GM12878 (cell line): ENCODE measurements around the gene MKRN2. TPM values are rescaled to one million over a fixed set of nuclear protein-coding genes. Genes with fewer than 3 reads are reported as not detected.

ENCODE experiments used
- ATAC-seq: fragments of 200-7000 bp; cut with Tn5 transposase; 3 replicates; pipeline ENCODE4 v1.9.1; 2020; ENCODE audit warnings: mild to moderate bottlenecking, moderate library complexity
- BruUV-seq: library from RNA; stranded (reverse); fragments of 400-500 nt; replicated peaks from 2 replicates; lab custom pipeline; 2021; lab: Mats Ljungman, UMichigan
- CTCF ChIA-PET: fragments of 300-600 bp; sonication (Branson Sonifier 250); formaldehyde crosslinking; extraction: SDS; loops from one replicate; lab custom pipeline; 2021; ENCODE audit warnings: inconsistent platforms; lab: Yijun Ruan, JAX
- POLR2A ChIA-PET: fragments of 350-600 bp; formaldehyde crosslinking; extraction: SDS; loops from one replicate; lab custom pipeline; 2021; ENCODE audit warnings: inconsistent platforms; lab: Charles Lee
- RAD21 ChIA-PET: fragments of 300-600 bp; sonication (Branson Sonifier 250); formaldehyde crosslinking; loops from one replicate; lab custom pipeline; 2023; ENCODE audit warnings: antibody characterized with exemption; ENCODE audit not compliant: unreplicated experiment; lab: Charles Lee
- SMC1A ChIA-PET: fragments of 300-600 bp; sonication (Branson Sonifier 250); formaldehyde crosslinking; loops from one replicate; lab custom pipeline; 2023; ENCODE audit not compliant: unreplicated experiment, uncharacterized antibody; lab: Charles Lee
- DNase-seq: peaks from one replicate; pipeline ENCODE4 v3.0.0-alpha.2; 2011; ENCODE audit warnings: low read depth, low spot score
- FAIRE-seq: peaks from 3 replicates; lab custom pipeline; 2011; peaks lifted over from hg19 to GRCh38; lab: Jason Lieb, UNC
- H2AFZ ChIP-seq: 2 replicates; pipeline ENCODE4 v1.6.0; 2011; ENCODE audit warnings: low read depth, low read length, control low read depth; ENCODE audit not compliant: control insufficient read depth
- H3K27ac ChIP-seq: 2 replicates; pipeline ENCODE4 v1.5.1; 2011; ENCODE audit warnings: control low read depth; ENCODE audit not compliant: control insufficient read depth, insufficient read depth
- H3K27me3 ChIP-seq, 2 experiments: replicated peaks in 1 of 2; 2 replicates each; pipeline versions ENCODE4 v1.6.0 to v1.6.1; 2011; ENCODE audit warnings: low read length in 1 of 2; ENCODE audit not compliant: control insufficient read depth in 2 of 2, insufficient read depth in 2 of 2
- H3K36me3 ChIP-seq, 2 experiments: 2 replicates each; pipeline ENCODE4 v1.5.1; 2011; ENCODE audit warnings: low read length in 1 of 2; ENCODE audit not compliant: control insufficient read depth in 2 of 2, insufficient read depth in 2 of 2
- H3K4me1 ChIP-seq: 2 replicates; pipeline ENCODE4 v1.6.1; 2011; ENCODE audit warnings: mild to moderate bottlenecking, low read length, moderate library complexity, mixed read lengths; ENCODE audit not compliant: control insufficient read depth, insufficient read depth
- H3K4me2 ChIP-seq: 2 replicates; pipeline ENCODE4 v1.6.0; 2011; ENCODE audit warnings: control low read depth; ENCODE audit not compliant: control insufficient read depth, insufficient read depth
- H3K4me3 ChIP-seq: fragments of 200-600 bp; sonication (generic); 2 replicates; pipeline ENCODE4 v1.5.1; 2016
- H3K79me2 ChIP-seq: 2 replicates; pipeline ENCODE4 v1.6.0; 2011; ENCODE audit warnings: low read length; ENCODE audit not compliant: control insufficient read depth, insufficient read depth
- H3K9ac ChIP-seq: 2 replicates; pipeline ENCODE4 v1.8.0; 2011; ENCODE audit warnings: low read length, control low read depth, mixed read lengths; ENCODE audit not compliant: control insufficient read depth, insufficient read depth
- H3K9me3 ChIP-seq: replicated peaks from 3 replicates; pipeline ENCODE4 v1.5.1; 2011; ENCODE audit warnings: mild to moderate bottlenecking, low read length; ENCODE audit not compliant: control insufficient read depth, insufficient read depth
- H4K20me1 ChIP-seq: 2 replicates; pipeline ENCODE4 v1.6.0; 2011; ENCODE audit not compliant: control insufficient read depth, insufficient read depth
- BRCA1 ChIP-seq: IDR thresholded peaks from 2 replicates; pipeline ENCODE4 v1.6.1; 2011; ENCODE audit warnings: low read depth, low read length, improper control_type of control experiment
- CBFB ChIP-seq: IDR thresholded peaks from 2 replicates; pipeline ENCODE4 v1.6.1; 2016; ENCODE audit warnings: antibody characterized with exemption, low read depth
- CREM ChIP-seq: IDR thresholded peaks from 2 replicates; pipeline ENCODE4 v1.6.1; 2014; ENCODE audit warnings: antibody characterized with exemption, low read depth
- HCFC1 ChIP-seq: fragments of 150-350 bp; IDR thresholded peaks from 2 replicates; pipeline ENCODE4 v1.6.1; 2014; ENCODE audit warnings: low read length
- HDAC2 ChIP-seq: fragments of 200-600 bp; sonication (generic); IDR thresholded peaks from 2 replicates; pipeline ENCODE4 v1.6.1; 2017
- MAX ChIP-seq: IDR thresholded peaks from 2 replicates; pipeline ENCODE4 v1.6.1; 2012; ENCODE audit warnings: low read depth, low read length, improper control_type of control experiment
- MTA3 ChIP-seq: IDR thresholded peaks from 2 replicates; pipeline ENCODE4 v1.6.1; 2012; ENCODE audit warnings: low read length, inconsistent platforms, borderline replicate concordance
- MYC ChIP-seq: IDR thresholded peaks from 2 replicates; pipeline ENCODE4 v1.6.1; 2011; ENCODE audit warnings: mild to moderate bottlenecking, low read length, moderate library complexity, inconsistent platforms; ENCODE audit not compliant: insufficient read depth, insufficient replicate concordance, insufficient read length, severe bottlenecking
- NFYB ChIP-seq: IDR thresholded peaks from 2 replicates; pipeline ENCODE4 v1.6.1; 2011; ENCODE audit warnings: low read depth, mild to moderate bottlenecking, low read length, improper control_type of control experiment, moderate library complexity; ENCODE audit not compliant: insufficient read depth
- PAX5 ChIP-seq: IDR thresholded peaks from 2 replicates; pipeline ENCODE4 v1.6.1; 2011; ENCODE audit warnings: low read depth, low read length, borderline replicate concordance
- PBX3 ChIP-seq: IDR thresholded peaks from 2 replicates; pipeline ENCODE4 v1.6.1; 2011; ENCODE audit warnings: mild to moderate bottlenecking, low read depth, low read length, moderate library complexity; ENCODE audit not compliant: insufficient replicate concordance
- PML ChIP-seq: IDR thresholded peaks from 2 replicates; pipeline ENCODE4 v1.6.1; 2012; ENCODE audit warnings: low read length, inconsistent platforms
- PRDM15 ChIP-seq: fragments of 450-650 bp; formaldehyde crosslinking; IDR thresholded peaks from 2 replicates; pipeline ENCODE4 v1.4.0; 2020; ENCODE audit warnings: mild to moderate bottlenecking, moderate library complexity
- STAT3 ChIP-seq: IDR thresholded peaks from 2 replicates; pipeline ENCODE4 v1.6.1; 2011; ENCODE audit warnings: low read depth, low read length, improper control_type of control experiment
- TBL1XR1 ChIP-seq: IDR thresholded peaks from 2 replicates; pipeline ENCODE4 v1.6.1; 2012; ENCODE audit warnings: low read depth, low read length, improper control_type of control experiment
- ZNF207 ChIP-seq: fragments of 450-650 bp; IDR thresholded peaks from 2 replicates; pipeline ENCODE4 v1.6.1; 2014; ENCODE audit warnings: antibody characterized with exemption, mild to moderate bottlenecking, borderline replicate concordance
- ZNF622 ChIP-seq: fragments of 450-650 bp; IDR thresholded peaks from 2 replicates; pipeline ENCODE4 v1.6.1; 2017; ENCODE audit warnings: mild to moderate bottlenecking, inconsistent platforms
- in situ Hi-C: fragments of 300-500 bp; cut with MboI; formaldehyde crosslinking; loops from 9 replicates; pipeline ENCODE4 v1.14.3; 2018; ENCODE audit warnings: mixed read lengths
- intact Hi-C: fragments of 100-400 bp; cut with micrococcal nuclease; formaldehyde crosslinking; loops from one replicate; pipeline ENCODE4 v1.14.2; 2022; ENCODE audit not compliant: unreplicated experiment
- polyA plus RNA-seq, 11 experiments: library from polyadenylated mRNA; depleted of rRNA in 4 of 11; unstranded in 6 of 11; stranded (reverse) in 5 of 11; fragments of >200 nt; fragmentation: Nextera tagmentation in 4 of 11; fragmentation: Illumina TruSeq in 1 of 11; extraction: Ambion mirVana in 4 of 11; extraction: Trizol in 1 of 11; gene quantifications; 1 replicate in 1 of 11; 2 replicates in 10 of 11; pipeline versions ENCODE4 v1.2.1 to v1.2.3, GENCODE V29; 2011 to 2016; ENCODE audit warnings: inconsistent platforms in 2 of 11, missing spikeins in 2 of 11, low read depth in 1 of 11
- total RNA-seq, 4 experiments: library from RNA; depleted of rRNA in 3 of 4; stranded (reverse); fragments of >200 nt in 3 of 4; fragmentation: Illumina TruSeq in 1 of 4; extraction: Trizol in 1 of 4; gene quantifications; 2 replicates each; pipeline versions ENCODE4 v1.2.1 to v1.2.3, GENCODE V29; 2013 to 2021
- TF ChIP-seq, protein P1 (sequence below): fragments of 450-650 bp; IDR thresholded peaks from 2 replicates; pipeline ENCODE4 v1.6.1; 2017; ENCODE audit warnings: mild to moderate bottlenecking, low read depth, inconsistent platforms; ENCODE audit not compliant: poor library complexity, severe bottlenecking

The MKRN2 gene
- total and polyA plus RNA-seq, 10 of the 15 experiments (the other 5 are each of a cell fraction or from before 2014, with no cell fraction given), result 15.4 to 40.7 (median 34.4) TPM

GRCh38 chr3:12620729-12621128, 63.8 kb downstream of the MKRN2 start:
- no peak overlapping the region for H2AFZ ChIP-seq
- BruUV-seq, result no TSS peak
- POLR2A ChIA-PET, result no interaction called here
- H3K79me2 ChIP-seq, result peaks cover 53% of the 10 kb centered on the region
- FAIRE-seq (no peak), DNase-seq (no peak), ATAC-seq (no peak)
- H3K9ac ChIP-seq, result no peak overlapping the region
- H4K20me1 ChIP-seq, result no peaks in the 10 kb centered on the region
- peaks cover 0 to 2% of the 10 kb centered on the region in 2 experiments; a peak in 3 of 4 replicates for H3K36me3 ChIP-seq
- SMC1A ChIA-PET, result interaction anchor here (1.0 to 4.2 kb wide), 4 partner anchors 9 to 40 kb away, joined by 3 to 35 read pairs (median 4); no protein-coding TSS in a partner anchor
- no peaks in the 10 kb centered on the region for H3K27me3 ChIP-seq
- intact Hi-C loops (no loop called here), in situ Hi-C loops (no loop called here)
- RAD21 ChIA-PET, result interaction anchor here (0.8 to 1.6 kb wide), 2 partner anchors 27 to 39 kb away, joined by 3 to 9 read pairs; no protein-coding TSS in a partner anchor
- no peak overlapping the region for H3K27ac ChIP-seq
- H3K4me1 ChIP-seq, result peaks cover 14% of the 10 kb centered on the region; the same call in 1 of the 2 replicates
- H3K4me3 ChIP-seq, result no peak overlapping the region
- H3K9me3 ChIP-seq, result no peaks in the 10 kb centered on the region
- no peak overlapping the region for H3K4me2 ChIP-seq
- CTCF ChIA-PET, result interaction anchor here (0.7 kb wide), 2 partner anchors 19 to 221 kb away, joined by 3 to 4 read pairs; partner anchors contain the start of gene RPL32
- TF ChIP-seq HDAC2, result no peak
- no peak for TF ChIP-seq HCFC1
- TF ChIP-seq PML, result no peak
- no peak for TF ChIP-seq PBX3
- no peak for TF ChIP-seq ZNF622
- TF ChIP-seq PAX5, result no peak
- no peak for TF ChIP-seq TBL1XR1
- TF ChIP-seq MTA3, result no peak
- no peak for TF ChIP-seq BRCA1
- TF ChIP-seq NFYB, result no peak
- TF ChIP-seq MAX, result no peak
- no peak for TF ChIP-seq ZNF207
- no peak for TF ChIP-seq PRDM15 (CRISPR knock-in tag)
- TF ChIP-seq MYC, result no peak
- TF ChIP-seq CBFB, result no peak
- TF ChIP-seq, protein P1, sequence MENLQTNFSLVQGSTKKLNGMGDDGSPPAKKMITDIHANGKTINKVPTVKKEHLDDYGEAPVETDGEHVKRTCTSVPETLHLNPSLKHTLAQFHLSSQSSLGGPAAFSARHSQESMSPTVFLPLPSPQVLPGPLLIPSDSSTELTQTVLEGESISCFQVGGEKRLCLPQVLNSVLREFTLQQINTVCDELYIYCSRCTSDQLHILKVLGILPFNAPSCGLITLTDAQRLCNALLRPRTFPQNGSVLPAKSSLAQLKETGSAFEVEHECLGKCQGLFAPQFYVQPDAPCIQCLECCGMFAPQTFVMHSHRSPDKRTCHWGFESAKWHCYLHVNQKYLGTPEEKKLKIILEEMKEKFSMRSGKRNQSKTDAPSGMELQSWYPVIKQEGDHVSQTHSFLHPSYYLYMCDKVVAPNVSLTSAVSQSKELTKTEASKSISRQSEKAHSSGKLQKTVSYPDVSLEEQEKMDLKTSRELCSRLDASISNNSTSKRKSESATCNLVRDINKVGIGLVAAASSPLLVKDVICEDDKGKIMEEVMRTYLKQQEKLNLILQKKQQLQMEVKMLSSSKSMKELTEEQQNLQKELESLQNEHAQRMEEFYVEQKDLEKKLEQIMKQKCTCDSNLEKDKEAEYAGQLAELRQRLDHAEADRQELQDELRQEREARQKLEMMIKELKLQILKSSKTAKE, result no peak
- no peak for TF ChIP-seq STAT3
- TF ChIP-seq CREM, result no peak
